HL-60 (cell line): ENCODE data around the gene SIX2.
"Not testable (repeated sequence)": the region's sequence is repeated elsewhere in the genome, so short reads cannot be mapped to it uniquely, and the experiment has no call there.

Experiments
- DNase-seq, 2 experiments: peaks; one replicate each; pipeline ENCODE4 v3.0.0-alpha.2; 2010 to 2020; ENCODE audit warnings: low read depth in 1 of 2, low spot score in 1 of 2
- H3K27ac ChIP-seq: fragments of 250-450 bp; sonication (Bioruptor Pico); replicated peaks from 2 replicates; pipeline ENCODE4 v1.5.1; 2020; ENCODE audit warnings: mild to moderate bottlenecking, moderate library complexity
- H3K27me3 ChIP-seq: fragments of 250-450 bp; sonication (Bioruptor Pico); 2 replicates; pipeline ENCODE4 v1.5.1; 2021; ENCODE audit warnings: mild to moderate bottlenecking, moderate library complexity; ENCODE audit not compliant: insufficient read depth, poor library complexity, severe bottlenecking
- H3K4me3 ChIP-seq: replicated peaks from 2 replicates; pipeline ENCODE4 v1.5.1; 2011; ENCODE audit warnings: mild to moderate bottlenecking, control low read depth, low read length; ENCODE audit not compliant: insufficient read depth
- GABPA ChIP-seq: IDR thresholded peaks from 2 replicates; pipeline ENCODE4 v1.6.1; 2012; ENCODE audit warnings: low read depth
- POLR2AphosphoS5 ChIP-seq: IDR thresholded peaks from 2 replicates; pipeline ENCODE4 v1.6.1; 2012; ENCODE audit warnings: low read depth
- SPI1 ChIP-seq: IDR thresholded peaks from 2 replicates; pipeline ENCODE4 v1.6.1; 2012; ENCODE audit warnings: low read depth, mild to moderate bottlenecking, borderline replicate concordance
- TF ChIP-seq, protein P1 (sequence below): IDR thresholded peaks from 2 replicates; pipeline ENCODE4 v1.6.1; 2012; ENCODE audit warnings: low read depth; ENCODE audit not compliant: insufficient replicate concordance
- TF ChIP-seq, protein P2 (sequence below): IDR thresholded peaks from one replicate; pipeline ENCODE4 v1.5.1; 2011; ENCODE audit warnings: low read length, control low read depth, inconsistent platforms; ENCODE audit not compliant: insufficient read depth

Gene SIX2

GRCh38 chr2:45042401-45042800 lies 33.1 kb upstream of the SIX2 start:
- no peak overlapping the region for H3K27ac ChIP-seq
- no peak for TF ChIP-seq POLR2AphosphoS5
- TF ChIP-seq, protein P1, sequence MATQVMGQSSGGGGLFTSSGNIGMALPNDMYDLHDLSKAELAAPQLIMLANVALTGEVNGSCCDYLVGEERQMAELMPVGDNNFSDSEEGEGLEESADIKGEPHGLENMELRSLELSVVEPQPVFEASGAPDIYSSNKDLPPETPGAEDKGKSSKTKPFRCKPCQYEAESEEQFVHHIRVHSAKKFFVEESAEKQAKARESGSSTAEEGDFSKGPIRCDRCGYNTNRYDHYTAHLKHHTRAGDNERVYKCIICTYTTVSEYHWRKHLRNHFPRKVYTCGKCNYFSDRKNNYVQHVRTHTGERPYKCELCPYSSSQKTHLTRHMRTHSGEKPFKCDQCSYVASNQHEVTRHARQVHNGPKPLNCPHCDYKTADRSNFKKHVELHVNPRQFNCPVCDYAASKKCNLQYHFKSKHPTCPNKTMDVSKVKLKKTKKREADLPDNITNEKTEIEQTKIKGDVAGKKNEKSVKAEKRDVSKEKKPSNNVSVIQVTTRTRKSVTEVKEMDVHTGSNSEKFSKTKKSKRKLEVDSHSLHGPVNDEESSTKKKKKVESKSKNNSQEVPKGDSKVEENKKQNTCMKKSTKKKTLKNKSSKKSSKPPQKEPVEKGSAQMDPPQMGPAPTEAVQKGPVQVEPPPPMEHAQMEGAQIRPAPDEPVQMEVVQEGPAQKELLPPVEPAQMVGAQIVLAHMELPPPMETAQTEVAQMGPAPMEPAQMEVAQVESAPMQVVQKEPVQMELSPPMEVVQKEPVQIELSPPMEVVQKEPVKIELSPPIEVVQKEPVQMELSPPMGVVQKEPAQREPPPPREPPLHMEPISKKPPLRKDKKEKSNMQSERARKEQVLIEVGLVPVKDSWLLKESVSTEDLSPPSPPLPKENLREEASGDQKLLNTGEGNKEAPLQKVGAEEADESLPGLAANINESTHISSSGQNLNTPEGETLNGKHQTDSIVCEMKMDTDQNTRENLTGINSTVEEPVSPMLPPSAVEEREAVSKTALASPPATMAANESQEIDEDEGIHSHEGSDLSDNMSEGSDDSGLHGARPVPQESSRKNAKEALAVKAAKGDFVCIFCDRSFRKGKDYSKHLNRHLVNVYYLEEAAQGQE, result no peak
- no peak for TF ChIP-seq GABPA
- TF ChIP-seq SPI1, result no peak
- TF ChIP-seq, protein P2, sequence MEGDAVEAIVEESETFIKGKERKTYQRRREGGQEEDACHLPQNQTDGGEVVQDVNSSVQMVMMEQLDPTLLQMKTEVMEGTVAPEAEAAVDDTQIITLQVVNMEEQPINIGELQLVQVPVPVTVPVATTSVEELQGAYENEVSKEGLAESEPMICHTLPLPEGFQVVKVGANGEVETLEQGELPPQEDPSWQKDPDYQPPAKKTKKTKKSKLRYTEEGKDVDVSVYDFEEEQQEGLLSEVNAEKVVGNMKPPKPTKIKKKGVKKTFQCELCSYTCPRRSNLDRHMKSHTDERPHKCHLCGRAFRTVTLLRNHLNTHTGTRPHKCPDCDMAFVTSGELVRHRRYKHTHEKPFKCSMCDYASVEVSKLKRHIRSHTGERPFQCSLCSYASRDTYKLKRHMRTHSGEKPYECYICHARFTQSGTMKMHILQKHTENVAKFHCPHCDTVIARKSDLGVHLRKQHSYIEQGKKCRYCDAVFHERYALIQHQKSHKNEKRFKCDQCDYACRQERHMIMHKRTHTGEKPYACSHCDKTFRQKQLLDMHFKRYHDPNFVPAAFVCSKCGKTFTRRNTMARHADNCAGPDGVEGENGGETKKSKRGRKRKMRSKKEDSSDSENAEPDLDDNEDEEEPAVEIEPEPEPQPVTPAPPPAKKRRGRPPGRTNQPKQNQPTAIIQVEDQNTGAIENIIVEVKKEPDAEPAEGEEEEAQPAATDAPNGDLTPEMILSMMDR, result no peak
- no peak overlapping the region for H3K4me3 ChIP-seq
- no peak for DNase-seq
- peaks cover 4% of the 10 kb centered on the region for H3K27me3 ChIP-seq

GRCh38 chr2:45040786-45041185 lies 31.5 kb upstream of the SIX2 start:
- no peak overlapping the region for H3K4me3 ChIP-seq
- no peak overlapping the region for H3K27ac ChIP-seq
- DNase-seq, result no peak
- H3K27me3 ChIP-seq, result peaks cover 4% of the 10 kb centered on the region
- TF ChIP-seq, protein P1, result no peak
- no peak for TF ChIP-seq GABPA
- no peak for TF ChIP-seq SPI1
- TF ChIP-seq, protein P2, result no peak
- TF ChIP-seq POLR2AphosphoS5, result no peak

GRCh38 chr2:45039804-45040203 lies 30.6 kb upstream of the SIX2 start:
- not testable (repeated sequence) for H3K27ac ChIP-seq, DNase-seq, H3K4me3 ChIP-seq, H3K27me3 ChIP-seq

DNA sequence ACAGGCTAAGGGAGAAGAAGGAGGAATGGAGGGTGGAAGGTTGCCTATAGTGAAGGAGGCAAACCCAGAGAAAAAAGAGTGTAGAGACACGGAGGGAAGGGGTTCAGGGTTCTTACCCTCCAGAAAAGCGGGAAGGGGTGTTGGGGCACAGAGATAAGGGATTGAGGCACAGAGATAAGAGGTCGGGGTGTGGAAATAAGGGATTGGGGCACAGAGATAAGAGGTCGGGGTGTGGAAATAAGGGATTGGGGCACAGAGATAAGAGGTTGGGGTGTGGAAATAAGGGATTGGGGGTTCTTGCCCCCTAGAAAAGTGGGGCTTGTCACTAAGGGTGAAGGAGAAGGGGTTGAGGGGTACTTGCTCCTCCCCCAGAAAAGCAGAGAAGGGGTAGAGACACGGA lies 29.6 kb upstream of the SIX2 start:
- H3K27ac ChIP-seq, H3K27me3 ChIP-seq, H3K4me3 ChIP-seq, DNase-seq: not testable (repeated sequence)

GRCh38 chr2:45033302-45033701 lies 24.1 kb upstream of the SIX2 start:
- H3K27me3 ChIP-seq, result no peaks in the 10 kb centered on the region
- H3K4me3 ChIP-seq, result no peak overlapping the region
- TF ChIP-seq GABPA (no peak), SPI1 (no peak), POLR2AphosphoS5 (no peak)
- TF ChIP-seq, protein P2, result no peak
- TF ChIP-seq, protein P1, result no peak
- no peak for DNase-seq
- H3K27ac ChIP-seq, result no peak overlapping the region
